ENCODE data around the gene CLASP2. TPM values are rescaled to one million over a fixed set of nuclear protein-coding genes. Genes with fewer than 3 reads are reported as not detected.
"Not testable (repeated sequence)": the region's sequence is repeated elsewhere in the genome, so short reads cannot be mapped to it uniquely, and the experiment has no call there.

Gene CLASP2
- total RNA-seq, 1 donor from 2014 or later = 69.2 TPM

- no peak overlapping the region for H3K27ac Mint-ChIP-seq (ENCODE audit: unreplicated experiment)
- H3K9me3 Mint-ChIP-seq = peaks cover 10% of the 10 kb centered on the region
- TF ChIP-seq, protein P1, sequence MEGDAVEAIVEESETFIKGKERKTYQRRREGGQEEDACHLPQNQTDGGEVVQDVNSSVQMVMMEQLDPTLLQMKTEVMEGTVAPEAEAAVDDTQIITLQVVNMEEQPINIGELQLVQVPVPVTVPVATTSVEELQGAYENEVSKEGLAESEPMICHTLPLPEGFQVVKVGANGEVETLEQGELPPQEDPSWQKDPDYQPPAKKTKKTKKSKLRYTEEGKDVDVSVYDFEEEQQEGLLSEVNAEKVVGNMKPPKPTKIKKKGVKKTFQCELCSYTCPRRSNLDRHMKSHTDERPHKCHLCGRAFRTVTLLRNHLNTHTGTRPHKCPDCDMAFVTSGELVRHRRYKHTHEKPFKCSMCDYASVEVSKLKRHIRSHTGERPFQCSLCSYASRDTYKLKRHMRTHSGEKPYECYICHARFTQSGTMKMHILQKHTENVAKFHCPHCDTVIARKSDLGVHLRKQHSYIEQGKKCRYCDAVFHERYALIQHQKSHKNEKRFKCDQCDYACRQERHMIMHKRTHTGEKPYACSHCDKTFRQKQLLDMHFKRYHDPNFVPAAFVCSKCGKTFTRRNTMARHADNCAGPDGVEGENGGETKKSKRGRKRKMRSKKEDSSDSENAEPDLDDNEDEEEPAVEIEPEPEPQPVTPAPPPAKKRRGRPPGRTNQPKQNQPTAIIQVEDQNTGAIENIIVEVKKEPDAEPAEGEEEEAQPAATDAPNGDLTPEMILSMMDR (conservative IDR thresholded peaks at IDR 0.05) = no peak
- H3K4me1 Mint-ChIP-seq = peaks cover 10% of the 10 kb centered on the region
- no peak for DNase-seq (ENCODE audit: low read depth, low spot score)
- H3K36me3 Mint-ChIP-seq (ENCODE audit: low read depth) = peaks cover 63% of the 10 kb centered on the region
- H3K27me3 Mint-ChIP-seq (ENCODE audit: low read depth) = no peaks in the 10 kb centered on the region
- no peak overlapping the region for H3K4me3 Mint-ChIP-seq
Measured at GRCh38 chr3:33453331-33453761, 264.7 kb downstream of the CLASP2 start.

DNA sequence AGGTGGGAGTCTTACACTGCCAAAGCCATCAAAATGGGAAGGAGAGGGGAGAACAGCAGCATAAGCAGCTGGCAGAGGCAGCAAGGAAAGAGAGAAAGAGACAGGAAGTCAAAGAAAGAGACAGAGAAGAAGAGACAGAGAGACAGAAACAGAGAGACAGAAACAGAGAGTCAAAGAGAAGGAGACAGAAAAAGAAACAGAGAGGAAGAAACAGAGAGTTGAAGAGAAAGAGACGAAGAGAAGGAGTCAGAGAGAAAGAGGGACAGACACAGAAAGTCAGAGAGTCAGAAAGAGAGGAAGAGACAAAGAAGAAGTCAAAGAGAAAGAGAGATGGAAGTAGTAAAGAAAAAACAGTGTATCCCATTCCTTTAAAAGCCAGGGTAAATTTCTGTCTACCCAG lies 266.1 kb downstream of the CLASP2 start:
- not testable (repeated sequence) for H3K27me3 Mint-ChIP-seq (ENCODE audit: low read depth); DNase-seq (ENCODE audit: low read depth, low spot score); H3K27ac Mint-ChIP-seq (ENCODE audit: unreplicated experiment); H3K9me3 Mint-ChIP-seq; H3K4me3 Mint-ChIP-seq
- H3K4me1 Mint-ChIP-seq = peaks cover 23% of the 10 kb centered on the region
- H3K36me3 Mint-ChIP-seq (ENCODE audit: low read depth) = peaks cover 55% of the 10 kb centered on the region

DNA sequence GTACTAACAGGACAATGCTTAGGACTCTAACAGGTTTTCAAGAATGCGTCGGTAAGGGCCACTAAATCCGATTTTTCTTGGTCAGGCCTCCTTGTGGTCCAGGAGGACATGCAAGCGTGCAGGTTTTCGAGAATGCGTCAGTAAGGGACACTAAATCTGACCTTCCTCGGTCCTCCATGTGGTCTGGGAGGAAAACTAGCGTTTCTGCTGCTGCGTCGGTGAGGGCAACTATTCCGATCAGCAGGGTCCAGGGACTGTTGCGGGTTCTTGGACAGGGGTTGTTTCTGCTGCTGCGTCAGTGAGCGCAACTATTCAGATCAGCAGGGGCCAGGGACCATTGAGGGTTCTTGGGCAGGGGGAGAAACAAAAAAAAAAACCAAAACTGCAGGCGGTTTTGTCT lies 270.1 kb downstream of the CLASP2 start:
- no peak for DNase-seq (ENCODE audit: low read depth, low spot score)
- H3K27me3 Mint-ChIP-seq (ENCODE audit: low read depth) = no peaks in the 10 kb centered on the region
- TF ChIP-seq, protein P1 (conservative IDR thresholded peaks at IDR 0.05) = no peak
- H3K27ac Mint-ChIP-seq (ENCODE audit: unreplicated experiment) = peak overlapping the region; percentile 19
- no peaks in the 10 kb centered on the region for H3K9me3 Mint-ChIP-seq
- peaks cover 30% of the 10 kb centered on the region for H3K4me1 Mint-ChIP-seq
- peak overlapping the region; percentile 99 for H3K4me3 Mint-ChIP-seq
- peaks cover 25% of the 10 kb centered on the region for H3K36me3 Mint-ChIP-seq (ENCODE audit: low read depth)

- Mint-ChIP-seq H3K36me3 (ENCODE audit: low read depth) (peaks cover 18% of the 10 kb centered on the region), H3K4me3 (peak overlapping the region; percentile 99), H3K27ac (ENCODE audit: unreplicated experiment) (peak overlapping the region; percentile 97), H3K4me1 (peaks cover 30% of the 10 kb centered on the region)
- not testable (repeated sequence) for H3K9me3 Mint-ChIP-seq; H3K27me3 Mint-ChIP-seq (ENCODE audit: low read depth)
- DNase-seq (ENCODE audit: low read depth, low spot score) = peak; percentile 25
Measured at GRCh38 chr3:33447256-33447625, 270.8 kb downstream of the CLASP2 start.

Other genes with a start within 250 kb of the CLASP2 start
- gene PDCD6IP, start 80.4 kb upstream of the CLASP2 start, total RNA-seq = 142 and 150 TPM in 2 replicates